Muscle of back (tissue), 11 donors: ENCODE results near the gene SAMD14. TPM values are rescaled to one million over a fixed set of nuclear protein-coding genes. Genes with fewer than 3 reads are reported as not detected.

Experiments
- DNase-seq, 3 donors: peaks; one replicate each; pipeline versions ENCODE4 v3.0.0 to v3.0.0-alpha.2; 2013
- polyA plus RNA-seq, 10 donors: library from polyadenylated mRNA; unstranded; fragments of 120-200 nt; gene quantifications; one replicate each; pipeline ENCODE4 v1.2.1, GENCODE V29; 2013; ENCODE audit not compliant: insufficient read length in 10 of 10

Gene SAMD14
- polyA plus RNA-seq, 10 donors, result 2.5 to 7.7 (median 4.8) TPM

DNA sequence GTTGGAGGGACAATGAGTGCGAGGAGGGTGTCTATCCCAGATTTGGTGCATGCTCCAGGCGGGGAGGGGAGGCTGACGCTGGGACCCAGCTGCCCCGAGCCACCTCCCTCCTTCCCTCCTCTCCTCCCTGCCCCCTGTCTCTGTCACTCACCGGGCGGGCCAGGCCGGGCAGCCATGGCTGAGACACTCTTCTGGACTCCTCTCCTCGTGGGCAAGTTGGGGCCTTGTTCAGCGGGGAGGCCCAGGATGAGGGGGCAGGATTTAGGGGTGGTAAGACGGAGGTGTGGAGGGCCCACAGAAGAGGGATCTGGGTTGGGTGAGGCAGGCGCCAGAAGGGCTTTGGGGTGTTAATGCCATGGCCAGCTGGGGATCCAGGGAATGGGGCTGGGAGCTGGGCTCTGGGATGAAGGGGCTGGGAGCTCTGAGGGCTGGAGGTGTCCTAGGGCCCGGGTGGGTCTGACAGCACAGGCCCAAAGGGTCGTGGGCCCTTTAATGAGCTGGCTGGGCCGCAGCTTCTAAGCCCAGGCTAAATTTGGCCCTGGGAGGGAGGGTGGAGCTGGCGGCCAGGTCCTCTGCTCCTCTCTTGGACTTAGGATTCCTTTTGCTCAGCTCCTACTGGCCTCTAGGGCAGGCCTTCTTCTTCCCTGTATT is 36.0 kb upstream of the SAMD14 start, which contains the start of gene SGCA:
Gene SGCA (plus strand): TSS at position 139 of the 651 bp plus-strand sequence. CDS start 36 bp downstream, at position 175.
- DNase-seq, result peak in 2 of 3 donors; percentile 53 to 73

DNA sequence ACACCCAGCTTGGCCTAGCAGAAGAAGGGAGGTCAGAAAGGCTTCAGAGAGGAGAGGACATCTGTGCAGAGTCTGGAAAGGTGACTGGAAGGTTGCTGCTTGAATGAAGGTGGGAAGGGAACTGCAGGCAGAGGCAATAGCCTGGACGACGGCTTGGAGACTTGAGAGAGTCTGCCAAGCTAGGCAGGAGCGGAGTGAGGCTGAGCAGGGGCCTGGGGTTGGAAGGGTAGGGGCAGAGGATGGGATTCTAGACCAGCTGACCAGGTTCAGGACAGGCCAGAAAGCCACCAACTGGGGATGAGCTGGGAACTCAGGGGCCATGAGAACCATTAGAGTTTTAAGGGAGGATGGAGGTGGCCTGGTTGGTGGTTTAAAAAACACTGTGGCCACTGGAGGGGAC is 35.5 kb upstream of the SAMD14 start:
- DNase-seq, result no peak

DNA sequence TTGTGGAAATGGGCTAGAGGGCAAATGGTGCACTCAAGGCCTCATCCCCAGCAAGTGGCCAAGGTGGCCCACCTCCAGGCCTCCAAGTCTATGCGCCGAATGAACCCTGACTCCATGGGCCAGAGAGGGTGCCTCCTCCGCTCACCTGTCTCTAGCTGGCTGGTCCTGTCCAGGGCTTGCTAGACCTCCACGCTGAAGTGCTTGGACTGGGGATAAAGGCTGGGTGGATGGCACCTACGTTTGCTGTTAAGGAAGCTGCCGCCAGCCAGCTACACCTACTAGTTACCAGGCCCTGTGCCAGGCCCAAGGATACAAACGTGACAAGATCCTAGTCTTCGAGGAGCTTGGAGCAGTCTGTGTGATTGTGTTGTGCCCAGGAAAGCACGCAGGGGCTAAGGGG is 35.1 kb upstream of the SAMD14 start:
- DNase-seq, result no peak

DNA sequence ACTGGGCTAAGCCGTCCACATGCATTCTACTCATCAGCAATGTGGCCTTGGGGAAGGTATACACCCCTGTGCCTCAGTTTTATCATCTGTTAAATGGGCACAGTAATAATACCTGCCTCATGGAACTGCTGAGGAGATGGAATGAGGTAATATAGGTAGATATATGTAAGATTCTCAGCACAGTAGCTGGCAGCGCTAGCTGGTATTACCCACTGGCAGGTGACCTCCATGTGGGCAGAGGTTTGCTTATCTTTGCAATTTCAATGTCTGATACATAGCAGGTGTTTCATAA is 34.7 kb upstream of the SAMD14 start:
- no peak for DNase-seq

DNA sequence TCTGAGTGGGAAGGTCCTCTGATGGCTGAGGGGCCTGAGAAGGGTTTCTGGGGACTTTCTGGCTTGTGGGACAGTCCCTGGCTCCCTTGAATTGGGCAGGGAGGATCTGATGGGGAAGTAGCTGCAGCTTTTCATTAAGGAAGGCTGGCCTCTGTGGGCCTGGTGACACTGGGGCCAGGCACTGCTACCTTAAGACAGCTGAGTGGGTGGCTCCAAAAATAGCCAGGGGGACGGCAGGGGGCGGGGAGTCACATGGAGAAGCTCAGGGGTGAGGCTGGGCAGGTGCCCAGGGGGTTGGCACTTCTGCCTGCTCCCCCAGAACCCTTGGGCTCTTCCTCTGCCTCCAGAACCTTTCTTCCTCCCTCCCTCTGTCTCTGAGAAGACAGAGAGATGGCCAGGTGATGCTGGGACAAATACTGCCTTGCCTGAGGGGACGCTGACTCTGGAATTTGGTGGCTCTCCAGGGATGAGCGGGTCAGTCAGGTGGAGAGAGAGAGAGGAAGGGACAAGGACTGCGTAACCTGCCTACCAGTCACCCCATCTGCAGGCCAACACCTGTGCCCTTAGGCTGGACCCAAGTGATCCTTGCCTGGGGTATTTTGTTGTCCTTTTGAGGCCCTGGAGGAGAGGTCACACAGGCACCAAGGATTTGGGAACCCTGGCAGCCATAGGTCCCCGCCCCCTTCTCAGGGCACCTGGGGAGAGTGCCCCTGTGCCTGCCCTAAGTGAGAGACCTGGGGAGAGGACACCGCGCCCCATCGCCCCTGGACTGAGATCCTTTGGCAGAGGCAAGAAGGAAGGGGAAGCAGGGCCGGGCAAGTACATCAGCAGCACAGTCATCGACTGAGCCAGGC is 34.1 kb upstream of the SAMD14 start:
- no peak for DNase-seq

DNA sequence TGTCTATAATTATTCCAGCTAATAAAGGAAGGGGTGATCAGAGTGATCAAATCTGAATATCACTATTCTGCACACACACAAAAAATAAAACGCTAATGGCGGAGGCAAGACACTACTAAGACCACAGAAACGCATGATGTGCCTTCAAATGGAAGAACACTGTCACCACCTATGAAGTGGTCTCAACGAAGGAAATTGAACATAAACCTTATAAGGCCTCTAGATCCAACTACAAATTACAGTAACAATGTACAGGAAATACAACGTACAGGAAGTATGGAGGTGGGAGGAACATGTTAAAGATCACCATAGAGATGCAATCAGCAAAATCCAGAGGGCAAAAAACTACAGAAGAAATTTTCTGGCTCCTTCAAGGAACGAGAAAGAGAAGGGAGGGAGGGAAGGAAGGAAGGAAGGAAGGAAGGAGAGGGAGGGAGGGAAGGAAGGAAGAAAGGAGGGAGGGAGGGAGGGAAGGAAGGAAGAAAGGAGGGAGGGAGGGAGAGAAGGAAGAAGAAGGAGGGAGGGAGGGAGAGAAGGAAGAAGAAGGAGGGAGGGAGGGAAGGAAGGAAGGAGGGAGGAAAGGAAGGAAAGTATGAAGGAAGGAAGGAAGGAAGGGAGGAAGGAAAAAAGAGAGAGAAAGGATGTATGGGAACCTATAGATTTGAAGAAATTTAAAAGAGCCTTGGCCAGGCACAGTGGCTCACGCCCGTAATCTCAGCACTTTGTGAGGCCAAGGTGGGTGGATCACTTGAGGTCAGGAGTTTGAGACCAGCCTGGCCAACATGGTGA is 32.7 kb upstream of the SAMD14 start:
- DNase-seq, result no peak

DNA sequence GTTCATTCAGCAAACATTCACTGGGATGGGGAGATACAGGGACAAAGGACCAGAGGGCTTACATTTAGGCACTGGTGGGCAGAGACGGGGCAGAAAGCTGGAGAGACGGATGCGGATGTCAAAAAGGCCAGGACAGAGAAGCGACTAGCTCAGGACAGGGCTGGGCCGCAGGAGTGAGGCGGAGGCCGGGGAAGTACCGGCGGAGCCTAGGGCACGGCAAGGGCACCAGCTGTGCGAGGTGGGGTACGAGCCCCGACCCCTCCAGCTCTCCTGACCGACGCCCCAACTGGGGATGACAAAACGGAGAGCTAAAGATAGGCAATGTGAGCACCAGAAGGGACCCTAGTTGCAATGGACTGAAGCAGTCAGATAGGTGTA is 31.9 kb upstream of the SAMD14 start:
- DNase-seq, result no peak

DNA sequence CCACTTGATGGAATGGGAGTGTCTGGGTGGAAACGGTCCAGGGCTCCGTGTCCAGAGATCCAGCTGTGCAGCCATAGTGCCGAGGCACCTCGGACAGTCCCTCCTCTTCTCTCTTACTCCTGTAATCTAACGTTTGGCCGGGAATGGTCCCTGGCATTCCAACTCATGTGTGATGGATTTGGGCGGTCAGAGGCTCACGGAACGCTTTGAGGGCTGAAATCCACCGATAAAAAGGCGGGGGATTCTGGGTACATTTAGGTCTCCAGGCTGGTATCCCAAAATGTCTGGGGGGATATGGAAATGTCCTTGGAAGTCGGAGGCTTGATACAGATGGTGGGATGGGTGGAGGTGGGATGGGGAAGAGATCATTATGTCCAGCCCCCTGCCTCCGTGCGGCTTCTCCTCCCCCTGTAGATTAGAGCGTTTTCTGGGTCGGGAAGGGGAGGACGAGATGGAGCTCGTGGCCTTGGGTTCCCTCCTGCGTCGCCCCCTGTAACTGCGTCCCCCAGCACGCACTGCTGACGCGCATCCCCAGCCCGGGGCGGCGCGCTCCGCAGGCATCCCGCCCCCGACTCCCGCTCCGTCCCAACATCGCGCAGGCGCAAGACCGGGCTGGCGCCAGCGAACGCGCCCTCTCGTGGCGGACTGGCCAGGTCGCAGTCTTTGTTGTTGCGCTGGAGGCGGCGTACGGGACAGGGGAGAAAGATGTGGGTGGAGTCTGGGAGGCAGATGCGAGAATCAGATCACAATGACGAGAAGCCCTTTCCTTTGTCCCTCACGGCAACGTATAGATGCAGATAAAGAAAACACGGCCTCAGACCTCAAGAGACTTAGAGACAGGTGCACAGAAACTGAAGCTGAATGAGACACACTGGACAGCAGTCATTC is 31.3 kb upstream of the SAMD14 start:
- DNase-seq, result peak; percentile 93 to 98 (median 98)

DNA sequence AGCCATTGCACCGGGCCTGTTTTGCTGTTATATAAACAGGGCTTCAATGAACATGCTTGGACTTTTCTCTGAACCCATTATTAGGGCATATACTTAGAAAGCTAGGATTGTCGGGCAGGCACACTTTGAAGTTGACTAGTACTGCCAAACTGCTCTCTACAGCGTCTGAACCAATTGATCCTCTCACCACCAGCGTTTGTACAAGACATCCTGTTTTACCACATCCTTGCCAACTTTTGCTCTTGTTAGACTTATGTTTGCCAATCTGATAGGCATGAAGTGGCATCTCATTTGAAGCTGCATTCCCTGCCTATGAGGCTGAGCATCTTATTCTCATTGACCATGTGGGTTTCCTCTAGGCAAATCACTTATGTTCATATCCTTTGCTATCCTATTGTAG is 27.9 kb upstream of the SAMD14 start:
- DNase-seq, result no peak

DNA sequence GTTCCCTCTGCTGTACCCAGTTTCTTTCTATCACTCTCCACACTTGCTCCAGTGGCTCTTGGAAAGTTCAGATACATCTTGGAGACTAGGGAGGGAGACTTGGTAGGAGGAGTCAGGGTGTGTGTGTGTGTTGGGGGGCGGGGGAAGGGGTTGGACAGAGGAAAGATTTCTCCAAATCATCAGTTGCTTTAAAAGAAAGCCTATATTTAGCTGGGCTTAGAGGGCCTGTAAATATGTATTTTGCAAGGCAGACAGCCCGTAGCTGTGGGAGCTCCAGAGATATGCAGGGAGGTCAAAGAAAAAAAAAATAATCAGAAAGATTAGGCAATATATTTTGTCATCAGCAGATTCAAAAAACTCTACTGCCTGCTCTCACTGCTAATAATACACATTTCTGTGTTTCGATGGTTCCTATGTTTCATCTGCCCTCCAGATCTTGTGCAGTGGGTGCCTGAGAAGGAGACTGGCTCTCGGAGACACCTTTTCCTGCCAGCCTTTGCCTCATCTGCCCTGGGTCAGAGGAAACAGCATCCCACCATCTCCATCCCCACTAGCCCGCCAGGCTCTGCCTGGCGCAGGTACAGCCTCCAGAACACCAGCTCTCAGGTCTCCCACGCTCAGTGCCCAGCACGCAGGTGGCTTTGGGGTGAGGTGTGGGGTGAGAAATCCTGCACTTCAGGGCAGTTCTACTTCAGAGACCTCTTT is 25.3 kb upstream of the SAMD14 start:
- DNase-seq, result peak; percentile 42 to 88 (median 69)

DNA sequence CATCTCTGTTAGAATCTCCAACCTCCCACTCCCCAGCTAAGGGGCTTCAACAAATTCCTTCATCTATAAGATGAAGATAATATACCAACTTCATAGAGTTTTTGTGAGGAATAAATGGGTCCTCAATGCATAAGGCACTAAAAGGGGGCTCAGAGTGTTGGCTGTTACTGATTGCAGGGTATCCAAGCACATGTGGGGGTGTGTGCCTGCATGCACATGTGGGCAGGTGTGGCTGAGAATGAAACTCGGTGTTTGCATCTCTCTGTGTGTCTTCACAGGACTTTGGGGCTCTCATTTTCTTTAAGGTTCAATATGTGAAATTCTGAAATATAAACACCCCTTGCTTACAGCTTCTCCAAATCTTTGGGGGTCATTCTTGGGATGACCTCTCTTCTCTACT is 24.6 kb upstream of the SAMD14 start:
- no peak for DNase-seq

DNA sequence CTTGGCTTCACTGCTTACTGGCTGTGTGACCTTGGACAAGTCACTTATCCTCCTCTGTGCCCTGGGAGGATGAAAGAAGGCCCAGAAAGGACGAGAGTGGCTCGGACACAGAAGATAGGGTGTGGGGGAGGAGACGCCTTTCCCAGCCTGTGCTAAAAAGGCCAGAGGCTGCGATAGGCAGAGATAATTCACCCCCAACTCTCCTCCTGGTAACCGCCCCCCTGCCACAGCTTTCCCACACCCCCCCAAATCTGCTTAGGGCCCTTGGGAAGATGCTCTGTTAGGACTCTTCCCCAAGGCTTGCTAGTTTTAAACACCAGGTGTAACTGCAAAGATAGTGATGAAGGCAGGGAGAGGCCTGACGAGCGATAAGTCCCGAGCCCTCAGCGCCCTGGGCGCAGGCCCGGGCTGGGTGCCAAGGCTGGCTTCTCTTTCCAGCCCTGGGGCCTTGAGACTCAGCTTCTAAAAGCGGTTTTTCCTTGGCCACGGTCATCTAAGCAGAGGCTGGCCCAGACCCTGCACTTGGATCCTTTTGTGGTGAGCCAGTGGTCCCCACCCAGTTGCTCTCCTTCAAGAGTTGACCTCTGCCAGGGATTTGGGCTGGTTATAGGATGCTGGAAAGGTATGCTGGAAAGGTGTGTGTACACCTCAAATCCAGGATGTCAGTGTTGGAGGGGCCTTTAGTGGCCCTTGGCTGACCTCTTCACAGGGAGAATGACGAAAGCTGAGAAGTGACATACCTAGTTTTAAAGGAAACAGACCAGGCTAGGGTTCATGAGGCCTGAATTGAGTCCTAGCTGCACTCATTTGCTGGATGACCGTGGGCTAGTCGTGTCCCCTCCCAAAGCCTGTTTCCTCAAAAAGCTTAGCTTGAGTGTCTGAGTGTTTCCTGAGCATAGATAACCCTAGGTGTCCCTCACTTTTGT is 24.0 kb upstream of the SAMD14 start:
- DNase-seq, result peak in 2 of 3 donors; percentile 65 to 80

DNA sequence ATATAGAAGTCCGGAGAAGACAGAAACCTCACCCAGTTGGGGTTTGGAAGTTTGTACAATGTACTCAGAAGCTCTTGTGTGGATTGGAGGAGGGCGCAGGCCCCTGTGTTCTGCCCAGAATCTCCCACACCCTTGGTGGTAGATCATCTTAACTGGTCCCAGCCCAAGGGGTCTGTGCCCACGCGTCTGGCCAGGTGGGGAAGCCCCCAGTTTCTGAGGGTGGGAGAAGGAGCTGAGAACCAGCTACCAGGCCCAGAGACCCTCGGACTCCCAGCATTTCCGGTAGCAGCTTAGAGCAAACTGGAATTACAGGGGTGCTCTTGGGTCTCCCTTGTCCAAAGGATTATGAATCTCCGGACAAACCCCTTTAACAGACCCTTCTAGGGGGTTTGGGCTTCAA is 22.8 kb upstream of the SAMD14 start:
- DNase-seq, result no peak

DNA sequence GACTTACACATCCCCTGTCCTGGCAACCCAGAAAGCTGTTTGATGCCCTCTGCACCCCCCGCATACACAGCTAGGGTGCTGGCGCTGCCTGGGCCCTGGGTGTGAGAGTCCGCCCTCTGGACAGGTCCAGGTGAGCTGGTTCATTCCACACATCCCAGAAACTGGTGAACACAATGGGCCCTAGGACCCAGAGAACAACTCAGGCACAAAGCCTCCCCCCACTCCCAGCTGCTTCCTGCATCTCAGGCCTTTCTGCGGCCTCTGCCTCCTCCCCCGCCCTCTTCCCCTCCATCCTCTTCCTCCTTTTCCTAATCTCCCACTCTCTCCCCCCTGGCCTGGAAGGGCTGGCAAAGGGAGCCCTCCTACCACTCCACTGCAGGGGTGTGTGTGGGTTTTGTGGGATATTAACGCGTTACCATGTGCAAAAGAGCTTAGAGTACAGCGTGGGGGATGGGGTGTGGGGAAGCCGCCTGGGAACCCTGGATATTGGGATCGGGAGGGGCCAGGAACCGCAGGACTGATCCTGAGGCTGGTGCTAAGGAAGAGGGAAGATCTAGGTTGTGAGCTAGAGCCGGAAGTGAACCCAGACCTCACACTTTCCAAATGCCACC is 22.1 kb upstream of the SAMD14 start:
- peak; percentile 92 to 97 (median 92) for DNase-seq

DNA sequence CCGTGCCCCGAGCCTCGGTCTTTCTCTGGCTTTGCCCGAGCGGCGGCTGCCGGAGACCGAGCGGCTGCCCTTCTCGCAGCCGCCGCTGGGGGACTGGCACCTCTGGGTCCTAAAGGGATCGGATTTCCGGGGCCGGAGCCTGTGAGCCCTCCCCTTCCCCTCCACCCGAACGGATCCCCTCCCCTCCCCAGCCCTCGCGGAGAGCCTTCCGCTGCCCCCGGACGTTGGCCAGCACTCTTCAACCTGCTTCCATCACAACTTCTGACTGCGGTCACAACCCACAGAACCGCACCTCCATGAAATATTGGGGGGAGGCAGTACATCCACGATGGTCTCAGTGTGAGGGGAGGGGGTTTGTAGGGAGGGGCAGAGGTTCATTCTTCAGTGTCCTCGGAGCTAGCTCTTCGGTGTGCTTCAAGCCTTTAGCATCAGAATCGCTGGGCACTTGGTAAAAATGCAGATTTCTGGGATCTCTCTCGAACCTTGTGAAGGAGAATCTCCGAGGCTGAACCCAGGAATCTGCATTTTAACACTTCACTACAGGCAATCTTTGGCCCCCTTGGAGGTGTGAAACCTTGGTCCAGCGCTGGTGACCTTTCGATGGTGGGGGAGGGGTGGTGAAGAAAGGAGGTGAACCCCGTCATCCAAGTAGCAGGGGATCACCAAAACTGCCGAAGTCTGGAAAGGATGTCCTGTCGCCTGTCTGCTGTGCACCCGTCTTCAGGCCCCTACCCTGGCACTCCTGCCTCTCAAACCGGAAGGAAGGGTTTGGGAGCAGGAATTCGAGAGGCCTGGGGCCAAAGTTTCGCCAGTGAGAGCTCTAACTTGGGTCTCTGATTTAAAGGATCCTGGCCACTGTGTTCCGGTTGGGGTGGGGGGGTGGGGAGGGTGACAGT is 21.3 kb upstream of the SAMD14 start:
- DNase-seq, result peak; percentile 89 to 97 (median 94)

DNA sequence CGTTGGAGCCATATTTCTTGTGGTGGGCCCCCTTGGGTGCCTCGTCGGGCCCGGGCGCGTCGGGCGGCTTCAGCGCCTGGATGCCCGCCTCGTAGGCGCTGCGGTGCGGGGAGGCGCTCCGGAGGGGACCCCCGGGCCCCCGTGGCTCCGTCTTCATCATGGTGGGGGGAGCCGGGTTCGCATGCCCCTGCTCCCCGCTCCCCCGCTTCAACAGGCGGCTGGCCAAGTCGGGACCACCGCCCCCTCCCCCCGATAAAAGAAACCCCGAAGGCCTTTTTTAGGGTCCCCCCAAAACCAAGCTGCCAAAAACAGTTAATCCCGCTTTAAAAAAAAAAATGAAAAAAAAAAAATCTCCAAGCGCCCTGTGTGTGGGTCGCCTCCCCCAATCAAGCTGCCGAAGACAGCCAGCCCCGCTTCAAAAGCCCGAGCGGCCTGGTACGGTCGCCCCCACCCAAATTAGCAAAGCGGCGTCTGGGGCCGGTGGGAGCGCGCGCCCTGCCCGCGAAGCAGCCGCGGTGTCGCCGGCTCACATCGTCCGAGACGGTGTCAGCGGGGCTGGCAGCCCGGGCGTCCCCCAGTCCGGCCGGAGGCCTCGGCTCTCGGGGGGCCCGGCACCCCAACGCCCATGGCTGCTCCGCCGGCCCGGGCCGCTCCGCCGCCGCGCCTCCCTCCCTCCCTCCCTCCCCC is 20.5 kb upstream of the SAMD14 start, which contains the start of gene PPP1R9B:
Gene PPP1R9B (minus strand): TSS at position 324 of the 687 bp plus-strand sequence. CDS start 164 bp downstream, at position 160.
- DNase-seq, result no peak
